GM21390 (cell line): Measurements from ENCODE around the gene ERI2.
A peak's percentile ranks its signal among the peaks of the same experiment; 100 is the strongest.

Experiments used
- ATAC-seq: cut with Tn5 transposase; IDR thresholded peaks from one replicate; pipeline ENCODE4 v1.9.1; 2021; ENCODE audit not compliant: unreplicated experiment

ERI2 gene

GRCh38 chr16:20806168-20807050 is at the start of gene ERI2, which contains the start of gene REXO5:
TSS of gene ERI2 (minus strand) at chr16:20806472. CDS start at chr16:20806430, 42 bp downstream.
TSS of gene REXO5 (plus strand) at chr16:20806527. CDS start at chr16:20806954, 427 bp downstream.
- peak; percentile 80 for ATAC-seq

GRCh38 chr16:20854963-20855362 is 48.7 kb upstream of the ERI2 start:
- ATAC-seq, result no peak

- no peak for ATAC-seq
Observed at GRCh38 chr16:20853981-20854620, 47.8 kb upstream of the ERI2 start.

- ATAC-seq, result no peak
Observed at GRCh38 chr16:20853143-20853542, 46.9 kb upstream of the ERI2 start.

GRCh38 chr16:20851601-20852000 is 45.3 kb upstream of the ERI2 start:
- no peak for ATAC-seq

GRCh38 chr16:20850981-20851380 is 44.7 kb upstream of the ERI2 start:
- ATAC-seq, result no peak

GRCh38 chr16:20849589-20850390 is 43.5 kb upstream of the ERI2 start:
- ATAC-seq, result no peak

- no peak for ATAC-seq
Observed at GRCh38 chr16:20847550-20847949, 41.3 kb upstream of the ERI2 start.

GRCh38 chr16:20846551-20846950 is 40.3 kb upstream of the ERI2 start:
- no peak for ATAC-seq

GRCh38 chr16:20846030-20846429 is 39.8 kb upstream of the ERI2 start:
- no peak for ATAC-seq

- no peak for ATAC-seq
Observed at GRCh38 chr16:20844588-20844987, 38.3 kb upstream of the ERI2 start.

- ATAC-seq, result no peak
Observed at GRCh38 chr16:20844054-20844453, 37.8 kb upstream of the ERI2 start.

- no peak for ATAC-seq
Observed at GRCh38 chr16:20839504-20839903, 33.2 kb upstream of the ERI2 start.

- ATAC-seq, result no peak
Observed at GRCh38 chr16:20838240-20838639, 32.0 kb upstream of the ERI2 start.

GRCh38 chr16:20833086-20833485 is 26.8 kb upstream of the ERI2 start:
- no peak for ATAC-seq

- ATAC-seq, result no peak
Observed at GRCh38 chr16:20830372-20830771, 24.1 kb upstream of the ERI2 start.

- no peak for ATAC-seq
Observed at GRCh38 chr16:20829536-20829935, 23.3 kb upstream of the ERI2 start.

- ATAC-seq, result no peak
Observed at GRCh38 chr16:20826039-20826566, 19.8 kb upstream of the ERI2 start.

- no peak for ATAC-seq
Observed at GRCh38 chr16:20822521-20823325, 16.5 kb upstream of the ERI2 start.

GRCh38 chr16:20821682-20822081 is 15.4 kb upstream of the ERI2 start:
- ATAC-seq, result no peak
